Measurements from ENCODE around the gene RAB39B. TPM values are rescaled to one million over a fixed set of nuclear protein-coding genes. Genes with fewer than 3 reads are reported as not detected.
A peak's percentile ranks its signal among the peaks of the same experiment; 100 is the strongest.

The RAB39B gene
- total and polyA plus RNA-seq, 12 donors = 0.18 to 5.7 (median 0.86) TPM

GRCh38 chrX:155215443-155216178 lies 48.7 kb downstream of the RAB39B start:
- peaks cover 0 to 8% of the 10 kb centered on the region in 2 donors for H3K4me1 ChIP-seq (replicated peaks in 1 of 2)
- H3K27ac ChIP-seq = peak overlapping the region in 4 of 5 donors; percentile 24 to 93 (median 58)
- no peaks in the 10 kb centered on the region for H3K9me3 ChIP-seq (replicated peaks in 1 of 3)
- intact Hi-C loops (cut with DNase I) = no loop called here
- DNase-seq = no peak
- TF ChIP-seq POLR2A (IDR thresholded peaks at IDR 0.05) (no peak), CTCF (IDR thresholded peaks at IDR 0.05) (no peak)
- peak overlapping the region in 1 of 4 donors; percentile 81 for H3K4me3 ChIP-seq
- no peaks in the 10 kb centered on the region for H3K36me3 ChIP-seq (replicated peaks in 1 of 2)
- 41 to 75% (median 55%) methylated on average over 8 to 15 of the region's 15 CpGs for whole genome bisulfite sequencing, 4 donors
- H3K27me3 ChIP-seq = no peaks in the 10 kb centered on the region

- H3K9me3 ChIP-seq (replicated peaks in 1 of 3) = no peaks in the 10 kb centered on the region
- TF ChIP-seq CTCF (IDR thresholded peaks at IDR 0.05) (no peak), POLR2A (IDR thresholded peaks at IDR 0.05) (no peak)
- intact Hi-C loops (cut with DNase I) = no loop called here
Observed at GRCh38 chrX:155213731-155214130, 50.6 kb downstream of the RAB39B start.

GRCh38 chrX:155211208-155211607 lies 53.1 kb downstream of the RAB39B start:
- no peak for DNase-seq
- intact Hi-C loops (cut with DNase I) = no loop called here
- Histone ChIP-seq H3K27me3 (no peaks in the 10 kb centered on the region), H3K9me3 (replicated peaks in 1 of 3) (no peaks in the 10 kb centered on the region), H3K27ac (no peak overlapping the region), H3K4me1 (replicated peaks in 1 of 2) (no peaks in the 10 kb centered on the region), H3K4me3 (no peak overlapping the region), H3K36me3 (replicated peaks in 1 of 2) (no peaks in the 10 kb centered on the region)
- WGBS, 4 donors = 58 to 87% (median 72%) methylated on average over 3 of the region's 3 CpGs
- no peak for TF ChIP-seq CTCF (IDR thresholded peaks at IDR 0.05)
- TF ChIP-seq POLR2A (IDR thresholded peaks at IDR 0.05) = no peak

More at GRCh38 chrX:155213731-155214130, 50.6 kb downstream of the RAB39B start:
- 68 to 88% (median 77%) methylated on average over 4 of the region's 4 CpGs for WGBS, 4 donors
- Histone ChIP-seq H3K4me1 (replicated peaks in 1 of 2) (peaks cover 0 to 8% of the 10 kb centered on the region in 2 donors), H3K27ac (no peak overlapping the region), H3K27me3 (no peaks in the 10 kb centered on the region), H3K4me3 (no peak overlapping the region), H3K36me3 (replicated peaks in 1 of 2) (no peaks in the 10 kb centered on the region)
- no peak for DNase-seq

Small RNA genes lying within 50 kb of the gene (small RNA-seq; reads per million reads assigned to genes)
- 0 reads per million in 2 donors for gene AC234781.4

Other genes with a start within 250 kb of the RAB39B start
- 10 to 100 TPM; 31.3 to 78.1 (median 40.7) TPM for gene F8, start 241.8 kb downstream of the RAB39B start, total RNA-seq
- gene F8, start 241.8 kb downstream of the RAB39B start, polyA plus RNA-seq = 10 to 100 TPM; 13.4 to 24.8 (median 15.7) TPM
- 100 to 1,000 TPM in 6 of 9 donors, 10 to 100 TPM in 3; 72.0 to 188 (median 117) TPM for gene FUNDC2, start 237.6 kb downstream of the RAB39B start, total RNA-seq
- gene FUNDC2, start 237.6 kb downstream of the RAB39B start, polyA plus RNA-seq = 100 to 1,000 TPM in 1 of 3 donors, 10 to 100 TPM in 2; 71.5 to 210 (median 84.0) TPM
- gene CMC4, start 193.4 kb downstream of the RAB39B start, total RNA-seq = 10 to 100 TPM in 4 of 9 donors, 1 to 10 TPM in 5; 5.9 to 32.5 (median 9.9) TPM
- gene CMC4, start 193.4 kb downstream of the RAB39B start, polyA plus RNA-seq = 10 to 100 TPM in 2 of 3 donors, 1 to 10 TPM in 1; 5.0 to 20.3 (median 17.5) TPM
- gene MTCP1, start 193.4 kb downstream of the RAB39B start, total RNA-seq = 10 to 100 TPM in 5 of 9 donors, 1 to 10 TPM in 3, not detected in 1; 1.2 to 31.8 (median 16.2) TPM
- gene MTCP1, start 193.4 kb downstream of the RAB39B start, polyA plus RNA-seq = 100 to 1,000 TPM in 2 of 3 donors, 10 to 100 TPM in 1; 16.5 to 218 (median 119) TPM
- gene BRCC3, start 193.0 kb downstream of the RAB39B start, total RNA-seq = 10 to 100 TPM; 10.6 to 26.7 (median 20.1) TPM
- gene BRCC3, start 193.0 kb downstream of the RAB39B start, polyA plus RNA-seq = 10 to 100 TPM in 1 of 3 donors, 1 to 10 TPM in 2; 7.8 to 43.0 (median 9.7) TPM
- 10 to 100 TPM; 18.2 to 94.0 (median 40.1) TPM for gene VBP1, start 48.0 kb downstream of the RAB39B start, total RNA-seq
- 10 to 100 TPM; 18.7 to 85.4 (median 19.5) TPM for gene VBP1, start 48.0 kb downstream of the RAB39B start, polyA plus RNA-seq
- 10 to 100 TPM in 7 of 9 donors, 1 to 10 TPM in 2; 4.8 to 22.0 (median 12.5) TPM for gene CLIC2, start 70.1 kb upstream of the RAB39B start, total RNA-seq
- 1 to 10 TPM; 6.4 to 9.2 (median 8.2) TPM for gene CLIC2, start 70.1 kb upstream of the RAB39B start, polyA plus RNA-seq
- 10 to 100 TPM in 1 of 9 donors, 1 to 10 TPM in 1, not detected in 7; 7.1 to 25.1 TPM for gene F8A2, start 117.6 kb upstream of the RAB39B start, total RNA-seq
- gene F8A2, start 117.6 kb upstream of the RAB39B start, polyA plus RNA-seq = not detected
- gene F8A3, start 194.1 kb upstream of the RAB39B start, total RNA-seq = 10 to 100 TPM in 6 of 9 donors, 1 to 10 TPM in 2, under 1 TPM in 1; 0.61 to 31.7 (median 13.1) TPM
- 1 to 10 TPM in 1 of 3 donors, not detected in 2; 3.0 TPM for gene F8A3, start 194.1 kb upstream of the RAB39B start, polyA plus RNA-seq